IMR-90 (cell line): ENCODE results near the gene IL2RA.

Experiments used
- CEBPB ChIP-seq: IDR thresholded peaks from 2 replicates; pipeline ENCODE4 v1.6.1; 2012; ENCODE audit warnings: low read depth, low read length, improper control_type of control experiment
- ELK1 ChIP-seq: fragments of 150-350 bp; IDR thresholded peaks from 2 replicates; pipeline ENCODE4 v1.6.1; 2016; ENCODE audit warnings: low read depth, mild to moderate bottlenecking, low read length, moderate library complexity, borderline replicate concordance
- MAZ ChIP-seq: IDR thresholded peaks from 2 replicates; pipeline ENCODE4 v1.6.1; 2012; ENCODE audit warnings: low read depth, mild to moderate bottlenecking, low read length, improper control_type of control experiment, moderate library complexity, borderline replicate concordance
- MXI1 ChIP-seq: IDR thresholded peaks from 2 replicates; pipeline ENCODE4 v1.6.1; 2012; ENCODE audit warnings: low read depth, mild to moderate bottlenecking, low read length, moderate library complexity, borderline replicate concordance
- POLR2A ChIP-seq: IDR thresholded peaks from 2 replicates; pipeline ENCODE4 v1.6.1; 2012; ENCODE audit warnings: mild to moderate bottlenecking, low read depth, low read length
- RFX5 ChIP-seq: IDR thresholded peaks from 2 replicates; pipeline ENCODE4 v1.8.0; 2012; ENCODE audit warnings: low read depth, mild to moderate bottlenecking, low read length, moderate library complexity
- TF ChIP-seq, protein P1 (sequence below): conservative IDR thresholded peaks from 2 replicates; pipeline ENCODE4 v1.5.1; 2012; ENCODE audit warnings: mild to moderate bottlenecking, low read depth, low read length, improper control_type of control experiment
- TF ChIP-seq, protein P2 (sequence below): fragments of 150-350 bp; IDR thresholded peaks from 2 replicates; pipeline ENCODE4 v1.6.1; 2017; ENCODE audit warnings: mild to moderate bottlenecking, antibody characterized with exemption, low read length, low read depth

- no peak for TF ChIP-seq POLR2A
- TF ChIP-seq, protein P1, sequence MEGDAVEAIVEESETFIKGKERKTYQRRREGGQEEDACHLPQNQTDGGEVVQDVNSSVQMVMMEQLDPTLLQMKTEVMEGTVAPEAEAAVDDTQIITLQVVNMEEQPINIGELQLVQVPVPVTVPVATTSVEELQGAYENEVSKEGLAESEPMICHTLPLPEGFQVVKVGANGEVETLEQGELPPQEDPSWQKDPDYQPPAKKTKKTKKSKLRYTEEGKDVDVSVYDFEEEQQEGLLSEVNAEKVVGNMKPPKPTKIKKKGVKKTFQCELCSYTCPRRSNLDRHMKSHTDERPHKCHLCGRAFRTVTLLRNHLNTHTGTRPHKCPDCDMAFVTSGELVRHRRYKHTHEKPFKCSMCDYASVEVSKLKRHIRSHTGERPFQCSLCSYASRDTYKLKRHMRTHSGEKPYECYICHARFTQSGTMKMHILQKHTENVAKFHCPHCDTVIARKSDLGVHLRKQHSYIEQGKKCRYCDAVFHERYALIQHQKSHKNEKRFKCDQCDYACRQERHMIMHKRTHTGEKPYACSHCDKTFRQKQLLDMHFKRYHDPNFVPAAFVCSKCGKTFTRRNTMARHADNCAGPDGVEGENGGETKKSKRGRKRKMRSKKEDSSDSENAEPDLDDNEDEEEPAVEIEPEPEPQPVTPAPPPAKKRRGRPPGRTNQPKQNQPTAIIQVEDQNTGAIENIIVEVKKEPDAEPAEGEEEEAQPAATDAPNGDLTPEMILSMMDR, result no peak
- no peak for TF ChIP-seq MXI1
- TF ChIP-seq MAZ, result no peak
- TF ChIP-seq, protein P2, sequence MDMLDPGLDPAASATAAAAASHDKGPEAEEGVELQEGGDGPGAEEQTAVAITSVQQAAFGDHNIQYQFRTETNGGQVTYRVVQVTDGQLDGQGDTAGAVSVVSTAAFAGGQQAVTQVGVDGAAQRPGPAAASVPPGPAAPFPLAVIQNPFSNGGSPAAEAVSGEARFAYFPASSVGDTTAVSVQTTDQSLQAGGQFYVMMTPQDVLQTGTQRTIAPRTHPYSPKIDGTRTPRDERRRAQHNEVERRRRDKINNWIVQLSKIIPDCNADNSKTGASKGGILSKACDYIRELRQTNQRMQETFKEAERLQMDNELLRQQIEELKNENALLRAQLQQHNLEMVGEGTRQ, result no peak
- no peak for TF ChIP-seq RFX5
- no peak for TF ChIP-seq ELK1
- TF ChIP-seq CEBPB, result no peak
These were observed 5.8 kb upstream of the IL2RA start for GRCh38 chr10:6068006-6068405.
